ENCODE data around the gene BCAP31.
"Not testable (repeated sequence)": the region's sequence is repeated elsewhere in the genome, so short reads cannot be mapped to it uniquely, and the experiment has no call there.

The BCAP31 gene

GRCh38 chrX:153762626-153763173 is 38.5 kb upstream of the BCAP31 start:
- DNase-seq: no peak

- no peak for DNase-seq
These were observed 37.7 kb upstream of the BCAP31 start for GRCh38 chrX:153761863-153762262.

GRCh38 chrX:153755136-153755535 is 30.9 kb upstream of the BCAP31 start:
- no peak for DNase-seq

- DNase-seq: no peak
These were observed 26.1 kb upstream of the BCAP31 start for GRCh38 chrX:153750127-153750774.

GRCh38 chrX:153749017-153749416 is 24.8 kb upstream of the BCAP31 start:
- not testable (repeated sequence) for DNase-seq

GRCh38 chrX:153746991-153747390 is 22.8 kb upstream of the BCAP31 start:
- not testable (repeated sequence) for DNase-seq

- no peak for DNase-seq
These were observed 22.2 kb upstream of the BCAP31 start for GRCh38 chrX:153746359-153746758.

- DNase-seq: not testable (repeated sequence)
These were observed 20.9 kb upstream of the BCAP31 start for GRCh38 chrX:153745067-153745433.

GRCh38 chrX:153744210-153745066 is 20.3 kb upstream of the BCAP31 start:
- DNase-seq: peak; percentile 25

- peak; percentile 35 for DNase-seq
These were observed 19.5 kb upstream of the BCAP31 start for GRCh38 chrX:153743468-153744209.

GRCh38 chrX:153742796-153743467 is 18.7 kb upstream of the BCAP31 start:
- not testable (repeated sequence) for DNase-seq

GRCh38 chrX:153742111-153742510 is 17.9 kb upstream of the BCAP31 start:
- not testable (repeated sequence) for DNase-seq

- DNase-seq: no peak
These were observed 17.3 kb upstream of the BCAP31 start for GRCh38 chrX:153741446-153741845.

- no peak for DNase-seq
These were observed 16.5 kb upstream of the BCAP31 start for GRCh38 chrX:153740631-153741222.

- no peak for DNase-seq
These were observed 15.7 kb upstream of the BCAP31 start for GRCh38 chrX:153739754-153740486.

GRCh38 chrX:153738056-153738605 is 13.9 kb upstream of the BCAP31 start:
- DNase-seq: no peak

- no peak for DNase-seq
These were observed 12.8 kb upstream of the BCAP31 start for GRCh38 chrX:153736871-153737441.

GRCh38 chrX:153736071-153736820 is 12.1 kb upstream of the BCAP31 start:
- no peak for DNase-seq

GRCh38 chrX:153735274-153735673 is 11.1 kb upstream of the BCAP31 start:
- no peak for DNase-seq

- no peak for DNase-seq
These were observed 10.7 kb upstream of the BCAP31 start for GRCh38 chrX:153734871-153735270.

All from fibroblast of skin of right quadriceps (primary cell).